Natural killer cell (primary cell): Measurements from ENCODE around the gene GUCA1C. TPM values are rescaled to one million over a fixed set of nuclear protein-coding genes. Genes with fewer than 3 reads are reported as not detected.
A peak's percentile ranks its signal among the peaks of the same experiment; 100 is the strongest.

Experiments used
- ATAC-seq, 3 donors: fragments of 150-1000 bp in 2 of 3; fragments of 200-7000 bp in 1 of 3; cut with Tn5 transposase; 1 replicate in 1 of 3; 2 replicates in 2 of 3; pipeline ENCODE4 v1.10.0; 2021; ENCODE audit warnings: mild to moderate bottlenecking in 2 of 3, moderate library complexity in 2 of 3
- DNase-seq, 2 donors: peaks; one replicate each; pipeline versions ENCODE4 v3.0.0 to v3.0.0-alpha.2; 2013 to 2021; ENCODE audit warnings: mixed read lengths in 1 of 2
- H3K27ac ChIP-seq: one replicate; pipeline ENCODE4 v1.5.1; 2013; ENCODE audit warnings: mild to moderate bottlenecking, low read length
- H3K27me3 ChIP-seq: one replicate; pipeline ENCODE4 v1.6.1; 2013; ENCODE audit warnings: low read length; ENCODE audit not compliant: control insufficient read depth, insufficient read depth
- H3K36me3 ChIP-seq: one replicate; pipeline ENCODE4 v1.6.1; 2013; ENCODE audit warnings: low read length; ENCODE audit not compliant: control insufficient read depth, insufficient read depth
- H3K4me1 ChIP-seq: one replicate; pipeline ENCODE4 v1.6.1; 2013; ENCODE audit warnings: low read length; ENCODE audit not compliant: control insufficient read depth, insufficient read depth
- H3K4me3 ChIP-seq: one replicate; pipeline ENCODE4 v1.5.1; 2013; ENCODE audit warnings: low read length
- H3K9me3 ChIP-seq: one replicate; pipeline ENCODE4 v1.6.1; 2013; ENCODE audit warnings: low read length; ENCODE audit not compliant: control insufficient read depth, insufficient read depth
- H3K27ac Mint-ChIP-seq, 2 donors: one replicate each; pipeline ENCODE4 v1.8.0; 2022; ENCODE audit warnings: mild to moderate bottlenecking in 2 of 2, mixed read lengths in 2 of 2, moderate library complexity in 1 of 2
- H3K27me3 Mint-ChIP-seq, 2 donors: one replicate each; pipeline ENCODE4 v1.8.0; 2022; ENCODE audit warnings: low read depth in 2 of 2, mixed read lengths in 2 of 2
- H3K36me3 Mint-ChIP-seq: one replicate; pipeline ENCODE4 v1.8.0; 2022; ENCODE audit warnings: mixed read lengths
- H3K4me1 Mint-ChIP-seq, 2 donors: one replicate each; pipeline ENCODE4 v1.8.0; 2022; ENCODE audit warnings: mixed read lengths in 2 of 2
- H3K4me3 Mint-ChIP-seq: one replicate; pipeline ENCODE4 v1.8.0; 2022; ENCODE audit warnings: mild to moderate bottlenecking, moderate library complexity, mixed read lengths
- H3K9me3 Mint-ChIP-seq, 2 donors: one replicate each; pipeline ENCODE4 v1.8.0; 2022; ENCODE audit warnings: mixed read lengths in 2 of 2
- CTCF ChIP-seq: fragments of 200-600 bp; IDR thresholded peaks from one replicate; pipeline ENCODE4 v1.8.0; 2022; ENCODE audit warnings: antibody characterized with exemption
- WGBS: methylation state at CpG from one replicate; pipeline ENCODE4 v1.1.7; 2013; ENCODE audit warnings: missing lambda C conversion rate; ENCODE audit not compliant: insufficient coverage; 5-methylcytosine and 5-hydroxymethylcytosine counted together
- intact Hi-C: fragments of 100-400 bp; cut with micrococcal nuclease; formaldehyde crosslinking; loops from one replicate; pipeline ENCODE4 v1.14.2; 2022
- total RNA-seq, 4 donors: library from RNA; stranded (reverse); fragments of 120-200 nt in 1 of 4; gene quantifications; one replicate each; pipeline versions ENCODE4 v1.2.3 to v1.2.4, GENCODE V29; 2013 to 2022

Gene GUCA1C
- total RNA-seq, 3 donors from 2014 or later (not counting 1 experiment from before 2014, with no cell fraction given), result not detected

DNA sequence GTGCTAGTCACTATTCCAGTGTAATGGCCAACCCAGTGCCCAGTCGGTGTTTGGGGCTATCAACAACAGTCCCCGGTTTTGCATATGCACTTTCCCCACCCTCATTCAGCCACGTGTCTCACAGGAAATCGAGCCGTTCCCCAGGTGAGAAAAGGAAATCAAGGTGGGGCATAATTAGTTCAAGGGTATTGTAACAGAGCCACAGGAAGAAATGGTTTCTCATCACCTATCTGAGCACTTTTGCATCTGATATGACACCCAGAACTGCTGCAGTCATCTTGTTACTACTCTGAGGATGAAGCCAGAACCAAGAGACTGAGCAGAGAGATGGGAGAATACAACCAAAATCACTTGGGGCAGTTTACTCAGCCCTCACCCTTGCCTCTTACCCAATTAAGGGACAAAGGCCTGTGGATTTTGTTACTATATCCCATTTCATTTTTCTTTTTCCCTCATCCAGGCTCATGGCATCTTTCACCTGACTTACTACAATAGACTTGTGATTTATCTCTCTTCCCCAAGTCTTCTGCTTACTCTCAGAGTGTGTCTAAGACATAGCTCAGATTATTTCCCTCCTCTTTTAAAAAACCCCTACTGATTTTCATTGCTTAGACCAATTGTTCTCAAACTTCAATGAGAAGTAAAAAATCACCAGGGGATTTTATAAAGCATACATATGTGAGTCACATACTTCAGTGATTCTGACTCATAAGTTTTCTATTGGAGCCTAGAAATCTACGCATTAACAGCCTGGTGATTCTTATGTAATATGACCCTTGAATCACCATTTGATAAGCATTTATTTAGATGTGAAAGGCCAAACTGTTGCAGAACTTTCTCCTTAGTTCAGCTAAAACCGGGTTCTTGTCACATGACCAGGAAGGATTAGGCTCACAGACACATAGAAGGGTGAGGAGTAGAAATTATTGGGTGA, 90.5 kb downstream of the GUCA1C start:
- H3K27me3 ChIP-seq, result no peaks in the 10 kb centered on the region
- H3K9me3 ChIP-seq, result no peaks in the 10 kb centered on the region
- no peaks in the 10 kb centered on the region for H3K36me3 ChIP-seq
- 71% methylated on average over 3 of the region's 7 CpGs for WGBS
- H3K27ac ChIP-seq, result peak overlapping the region; percentile 6
- Mint-ChIP-seq H3K4me3 (no peak overlapping the region), H3K4me1 (peaks cover 6 to 12% of the 10 kb centered on the region in 2 donors), H3K27ac (peak overlapping the region in 1 of 2 donors; percentile 16), H3K9me3 (no peaks in the 10 kb centered on the region), H3K36me3 (no peaks in the 10 kb centered on the region), H3K27me3 (no peaks in the 10 kb centered on the region)
- peaks cover 8% of the 10 kb centered on the region for H3K4me1 ChIP-seq
- no peak for TF ChIP-seq CTCF
- DNase-seq, result peak in 1 of 2 donors; percentile 51
- peak; percentile 7 to 35 (median 29) for ATAC-seq
- intact Hi-C loops, result no loop called here
- no peak overlapping the region for H3K4me3 ChIP-seq

DNA sequence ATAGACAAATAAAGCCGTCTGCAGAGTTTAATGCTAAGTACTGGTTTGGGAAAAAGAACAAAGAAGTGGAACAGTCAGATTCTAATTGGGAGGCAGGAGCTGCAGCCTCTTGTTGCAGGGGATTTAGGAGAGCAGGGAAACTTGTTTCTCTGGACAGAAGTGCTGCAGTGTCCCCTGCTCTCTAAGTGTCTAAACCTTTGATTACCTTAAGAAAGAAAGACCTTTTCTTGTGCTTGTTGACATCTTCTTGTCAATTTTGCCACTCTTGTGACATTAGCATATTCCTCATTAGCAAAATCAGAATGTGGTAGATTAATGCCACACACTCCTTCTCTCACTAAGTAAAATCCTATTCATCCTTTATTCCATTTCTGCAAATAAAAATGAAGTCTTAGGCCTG, 92.3 kb downstream of the GUCA1C start:
- intact Hi-C loops, result no loop called here
- Histone ChIP-seq H3K27ac (no peak overlapping the region), H3K4me1 (peaks cover 8% of the 10 kb centered on the region), H3K27me3 (no peaks in the 10 kb centered on the region), H3K9me3 (no peaks in the 10 kb centered on the region), H3K4me3 (no peak overlapping the region), H3K36me3 (no peaks in the 10 kb centered on the region)
- WGBS, result 86% methylated on average over 1 of the region's 1 CpG
- DNase-seq (no peak), ATAC-seq (no peak)
- TF ChIP-seq CTCF, result no peak
- Mint-ChIP-seq H3K36me3 (no peaks in the 10 kb centered on the region), H3K4me3 (no peak overlapping the region), H3K4me1 (peaks cover 6 to 12% of the 10 kb centered on the region in 2 donors), H3K27me3 (no peaks in the 10 kb centered on the region), H3K9me3 (no peaks in the 10 kb centered on the region), H3K27ac (no peak overlapping the region)

Other genes starting within 250 kb of the GUCA1C start
- gene RETNLB, start 196.5 kb downstream of the GUCA1C start, total RNA-seq, result not detected
- 1 to 10 TPM; 1.6 to 9.1 (median 2.4) TPM for gene TRAT1, start 131.1 kb downstream of the GUCA1C start, total RNA-seq
- gene MORC1, start 164.3 kb upstream of the GUCA1C start, total RNA-seq, result under 1 TPM in 1 of 3 donors, not detected in 2; 0.12 TPM
- gene C3orf85, start 182.8 kb upstream of the GUCA1C start, total RNA-seq, result not detected